ENCODE data around the gene CDYL2.

GRCh38 chr16:80733407-80733806, 71.0 kb downstream of the CDYL2 start:
- TF ChIP-seq CTCF (IDR thresholded peaks at IDR 0.05) (no peak), POLR2AphosphoS5 (IDR thresholded peaks at IDR 0.05; ENCODE audit: insufficient read depth in 1 of 2, low read depth in 1 of 2) (no peak), POLR2A (IDR thresholded peaks at IDR 0.05) (no peak)
